Measurements from ENCODE around the gene TMEM235. TPM values are rescaled to one million over a fixed set of nuclear protein-coding genes. Genes with fewer than 3 reads are reported as not detected.

TMEM235 gene
- total and polyA plus RNA-seq, 4 donors = 0.02 TPM; not detected in 3

GRCh38 chr17:78289802-78290363 lies 58.5 kb downstream of the TMEM235 start:
- peaks cover 9 to 40% (median 28%) of the 10 kb centered on the region in 4 donors for H3K4me1 ChIP-seq (ENCODE audit: control insufficient read depth in 4 of 4, insufficient read depth in 4 of 4, low read length in 3 of 4)
- WGBS = 14% methylated on average over 15 of the region's 15 CpGs
- H3K27ac ChIP-seq (ENCODE audit: low read depth in 1 of 2, low read length in 2 of 2) = no peak overlapping the region
- H3K4me3 ChIP-seq (ENCODE audit: low read depth in 1 of 3, low read length in 3 of 3) = no peak overlapping the region
- H3K9ac ChIP-seq (ENCODE audit: low read depth in 1 of 2, low read length in 2 of 2) = no peak overlapping the region
- TF ChIP-seq HNF4A (conservative IDR thresholded peaks at IDR 0.05) (peak in 1 of 2 donors; percentile 24), ATF3 (IDR thresholded peaks at IDR 0.05) (no peak), FOXA1 (IDR thresholded peaks at IDR 0.05) (no peak), CTCF (IDR thresholded peaks at IDR 0.05; ENCODE audit: low read depth, low read length, missing input control) (peak; percentile 70), SP1 (IDR thresholded peaks at IDR 0.05) (peak; percentile 26), REST (IDR thresholded peaks at IDR 0.05) (no peak), NR2F2 (IDR thresholded peaks at IDR 0.05) (peak; percentile 26), RAD21 (IDR thresholded peaks at IDR 0.05) (peak; percentile 87 to 93), ZBTB33 (IDR thresholded peaks at IDR 0.05) (no peak), YY1 (IDR thresholded peaks at IDR 0.05) (no peak), RXRA (IDR thresholded peaks at IDR 0.05) (peak; percentile 27 to 73), FOXA2 (IDR thresholded peaks at IDR 0.05) (no peak)
- H3K27me3 ChIP-seq (ENCODE audit: control insufficient read depth in 4 of 4, insufficient read depth in 4 of 4, low read length in 3 of 4) = no peaks in the 10 kb centered on the region
- DNase-seq (ENCODE audit: low spot score) = peak; percentile 61
- no peaks in the 10 kb centered on the region for H3K36me3 ChIP-seq (ENCODE audit: control insufficient read depth in 4 of 4, insufficient read depth in 3 of 4, low read depth in 1 of 4, low read length in 3 of 4)
- H3K9me3 ChIP-seq (ENCODE audit: control insufficient read depth in 4 of 4, low read length in 3 of 4) = no peaks in the 10 kb centered on the region

Small RNAs within 50 kb of the gene (small RNA-seq; reads per million reads assigned to genes)
- gene AC087645.1 = not detected

Other genes starting within 250 kb of the TMEM235 start
- gene TMC6, start 102.9 kb upstream of the TMEM235 start, total RNA-seq = 10 to 100 TPM; 18.3 to 61.9 TPM
- 1 to 10 TPM; 7.7 to 8.4 TPM for gene TMC6, start 102.9 kb upstream of the TMEM235 start, polyA plus RNA-seq
- 10 to 100 TPM in 1 of 2 donors, 1 to 10 TPM in 1; 7.9 to 14.5 TPM for gene TMC8, start 100.9 kb upstream of the TMEM235 start, total RNA-seq
- gene TMC8, start 100.9 kb upstream of the TMEM235 start, polyA plus RNA-seq = 1 to 10 TPM; 1.3 to 2.2 TPM
- gene C17orf99, start 85.2 kb upstream of the TMEM235 start, total RNA-seq = 10 to 100 TPM in 1 of 2 donors, not detected in 1; 98.3 TPM
- not detected for gene C17orf99, start 85.2 kb upstream of the TMEM235 start, polyA plus RNA-seq
- 10 to 100 TPM; 27.9 to 33.6 TPM for gene SYNGR2, start 63.0 kb upstream of the TMEM235 start, total RNA-seq
- gene SYNGR2, start 63.0 kb upstream of the TMEM235 start, polyA plus RNA-seq = 10 to 100 TPM; 76.8 to 84.7 TPM
- gene TK1, start 44.6 kb upstream of the TMEM235 start, total RNA-seq = 10 to 100 TPM in 1 of 2 donors, under 1 TPM in 1; 0.84 to 97.6 TPM
- gene TK1, start 44.6 kb upstream of the TMEM235 start, polyA plus RNA-seq = 10 to 100 TPM in 1 of 2 donors, 1 to 10 TPM in 1; 5.9 to 14.2 TPM
- gene AFMID, start 44.3 kb upstream of the TMEM235 start, total RNA-seq = 100 to 1,000 TPM in 1 of 2 donors, 10 to 100 TPM in 1; 73.4 to 201 TPM
- 100 to 1,000 TPM; 112 to 165 TPM for gene AFMID, start 44.3 kb upstream of the TMEM235 start, polyA plus RNA-seq
- 10 to 100 TPM in 1 of 2 donors, under 1 TPM in 1; 0.42 to 73.2 TPM for gene BIRC5, start 17.4 kb upstream of the TMEM235 start, total RNA-seq
- 1 to 10 TPM; 2.2 to 3.9 TPM for gene BIRC5, start 17.4 kb upstream of the TMEM235 start, polyA plus RNA-seq
- gene SOCS3, start 128.4 kb downstream of the TMEM235 start, total RNA-seq = 10 to 100 TPM; 16.1 to 48.0 TPM
- 10 to 100 TPM; 12.2 to 20.5 TPM for gene SOCS3, start 128.4 kb downstream of the TMEM235 start, polyA plus RNA-seq
- gene PGS1, start 147.0 kb downstream of the TMEM235 start, total RNA-seq = 10 to 100 TPM; 13.5 to 24.1 TPM
- gene PGS1, start 147.0 kb downstream of the TMEM235 start, polyA plus RNA-seq = 10 to 100 TPM in 1 of 2 donors, 1 to 10 TPM in 1; 8.1 to 10.9 TPM

Data from liver (tissue), 10 donors.